HepG2 (cell line): ENCODE results near the gene P3H3. TPM values are rescaled to one million over a fixed set of nuclear protein-coding genes. Genes with fewer than 3 reads are reported as not detected.

Experiments used
- E2F5 ChIP-seq: sonication (generic); formaldehyde crosslinking; conservative IDR thresholded peaks from 2 replicates; pipeline ENCODE4 v1.4.0; 2020; ENCODE audit warnings: missing genetic modification reagents
- GPBP1L1 ChIP-seq: sonication (generic); formaldehyde crosslinking; IDR thresholded peaks from 2 replicates; pipeline ENCODE4 v1.5.0; 2020; ENCODE audit warnings: mild to moderate bottlenecking, missing genetic modification reagents
- NFKBIZ ChIP-seq: IDR thresholded peaks from 2 replicates; pipeline ENCODE4 v1.6.1; 2018; ENCODE audit warnings: missing genetic modification reagents, missing compliant biosample characterization
- NR0B2 ChIP-seq: sonication (generic); formaldehyde crosslinking; IDR thresholded peaks from 2 replicates; pipeline ENCODE4 v1.4.0; 2020; ENCODE audit warnings: mild to moderate bottlenecking, missing genetic modification reagents
- SP4 ChIP-seq: sonication (generic); formaldehyde crosslinking; IDR thresholded peaks from 2 replicates; pipeline ENCODE4 v1.8.1; 2023; ENCODE audit warnings: mild to moderate bottlenecking, missing genetic modification reagents
- ZBTB40 ChIP-seq, 2 experiments: fragments of 450-650 bp in 1 of 2; sonication (generic) in 1 of 2; formaldehyde crosslinking in 1 of 2; IDR thresholded peaks; 2 replicates each; pipeline versions ENCODE4 v1.6.1 to v1.8.0; 2016 to 2022; ENCODE audit warnings: antibody characterized with exemption in 1 of 2, mild to moderate bottlenecking in 1 of 2, missing genetic modification reagents in 1 of 2
- ZHX2 ChIP-seq, 2 experiments: sonication (generic) in 1 of 2; formaldehyde crosslinking in 1 of 2; IDR thresholded peaks; 2 replicates each; pipeline versions ENCODE4 v1.6.1 to v1.9.0; 2014 to 2022; ENCODE audit warnings: antibody characterized with exemption in 1 of 2, borderline replicate concordance in 1 of 2, inconsistent platforms in 1 of 2, low read depth in 1 of 2, missing genetic modification reagents in 1 of 2
- ZNF558 ChIP-seq: sonication (generic); formaldehyde crosslinking; IDR thresholded peaks from 2 replicates; pipeline ENCODE4 v1.9.0; 2022; ENCODE audit warnings: mild to moderate bottlenecking, missing genetic modification reagents, borderline replicate concordance
- polyA plus RNA-seq, 8 experiments: library from polyadenylated mRNA; depleted of rRNA in 3 of 8; stranded (reverse) in 7 of 8; unstranded in 1 of 8; fragments of >200 nt; fragmentation: Illumina TruSeq in 4 of 8; extraction: Trizol in 4 of 8; gene quantifications; 2 replicates each; pipeline versions ENCODE4 v1.2.1 to v1.2.3, GENCODE V29; 2011 to 2016; ENCODE audit warnings: low read depth in 4 of 8, missing spikeins in 1 of 8, mixed read lengths in 1 of 8; ENCODE audit not compliant: insufficient read depth in 1 of 8
- total RNA-seq, 5 experiments: library from RNA; depleted of rRNA; stranded (reverse); fragments of >200 nt; fragmentation: Illumina TruSeq; extraction: Trizol; gene quantifications; 2 replicates each; pipeline ENCODE4 v1.2.3, GENCODE V29; 2016; ENCODE audit warnings: low read depth in 1 of 5

Gene P3H3
- total and polyA plus RNA-seq, 2 of the 13 experiments (the other 11 are each of a cell fraction or from before 2014, with no cell fraction given): 20.1 to 20.5 TPM

DNA sequence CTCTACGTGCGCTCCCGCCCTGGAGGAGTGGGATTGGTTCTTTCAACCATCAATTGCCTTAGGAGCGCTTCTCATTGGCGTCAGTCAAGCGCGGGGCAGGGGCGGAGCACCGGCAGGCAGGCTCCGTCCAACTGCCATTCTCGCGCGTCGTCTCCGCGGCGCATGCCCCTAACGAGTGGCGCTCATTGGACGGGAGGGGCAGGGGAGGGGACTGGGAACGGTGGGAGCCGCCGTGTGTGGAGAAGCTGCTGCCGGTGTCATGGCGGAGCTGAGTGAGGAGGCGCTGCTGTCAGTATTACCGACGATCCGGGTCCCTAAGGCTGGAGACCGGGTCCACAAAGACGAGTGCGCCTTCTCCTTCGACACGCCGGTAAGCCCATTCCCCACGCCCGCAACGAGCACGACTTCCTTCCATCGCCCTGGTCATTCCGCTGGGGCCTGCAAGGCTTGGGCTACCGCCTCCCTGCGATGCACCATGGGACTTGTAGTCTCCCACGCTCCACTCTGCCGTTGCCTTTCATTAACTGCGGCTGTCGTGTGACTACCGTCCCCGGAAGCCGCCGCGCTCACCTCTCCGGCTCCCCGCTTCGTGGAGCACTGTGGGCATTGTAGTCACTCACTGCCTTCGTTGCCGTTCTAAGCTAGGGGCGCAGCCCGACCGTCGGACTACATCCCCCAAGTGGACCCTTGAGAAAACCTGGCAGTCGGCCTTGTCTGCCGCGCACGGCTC, 23.9 kb downstream of the P3H3 start, which contains the start of gene USP5 (continued):
- TF ChIP-seq ZBTB40 (IDR thresholded peaks at IDR 0.05): peak; percentile 74
- peak; percentile 89 for TF ChIP-seq ZBTB40 (CRISPR knock-in tag; IDR thresholded peaks at IDR 0.05)
- peak; percentile 76 for TF ChIP-seq ZHX2 (IDR thresholded peaks at IDR 0.05; ENCODE audit: low read depth)
- no peak for TF ChIP-seq ZHX2 (CRISPR knock-in tag; IDR thresholded peaks at IDR 0.05; ENCODE audit: borderline replicate concordance)
- TF ChIP-seq NR0B2 (CRISPR knock-in tag): peak; percentile 43; the same call in 1 of the 2 replicates
- TF ChIP-seq GPBP1L1 (CRISPR knock-in tag): no peak
- TF ChIP-seq ZNF558 (CRISPR knock-in tag): no peak
- TF ChIP-seq NFKBIZ: peak; percentile 63; the same call in 1 of the 2 replicates
- peak; percentile 75 for TF ChIP-seq SP4
- TF ChIP-seq E2F5 (CRISPR knock-in tag): peak; percentile 9; the same call in 1 of the 2 replicates
